WTC11 (cell line): ENCODE results near the gene DDN. TPM values are rescaled to one million over a fixed set of nuclear protein-coding genes. Genes with fewer than 3 reads are reported as not detected.

Source experiments
- ATAC-seq: fragments of 200-7000 bp; cut with Tn5 transposase; 2 replicates; pipeline ENCODE4 v1.10.0; 2021; ENCODE audit warnings: mild to moderate bottlenecking, moderate library complexity
- CTCF ChIA-PET: fragments of 300-600 bp; sonication (Branson Sonifier 250); formaldehyde crosslinking; loops from one replicate; lab custom pipeline; 2021; ENCODE audit warnings: antibody characterized with exemption; lab: Charles Lee
- POLR2A ChIA-PET: fragments of 350-600 bp; sonication (Branson Sonifier 250); formaldehyde crosslinking; loops from one replicate; lab custom pipeline; 2021; ENCODE audit warnings: antibody characterized with exemption; lab: Charles Lee
- DNase-seq: peaks from one replicate; pipeline ENCODE4 v3.0.0; 2021; ENCODE audit warnings: low spot score
- H3K27ac Mint-ChIP-seq: 2 replicates; pipeline ENCODE4 v1.8.0; 2021; ENCODE audit warnings: mixed read lengths
- H3K27me3 Mint-ChIP-seq: 2 replicates; pipeline ENCODE4 v1.8.0; 2021; ENCODE audit warnings: low read depth, mild to moderate bottlenecking, moderate library complexity, mixed read lengths
- H3K36me3 Mint-ChIP-seq: 2 replicates; pipeline ENCODE4 v1.8.0; 2021; ENCODE audit warnings: mixed read lengths
- H3K4me1 Mint-ChIP-seq: 2 replicates; pipeline ENCODE4 v1.8.0; 2022; ENCODE audit warnings: mixed read lengths
- H3K4me3 Mint-ChIP-seq: 2 replicates; pipeline ENCODE4 v1.8.0; 2021; ENCODE audit warnings: mild to moderate bottlenecking, moderate library complexity, mixed read lengths
- H3K9me3 Mint-ChIP-seq: 2 replicates; pipeline ENCODE4 v1.8.0; 2021; ENCODE audit warnings: mixed read lengths
- E2F5 ChIP-seq: sonication (generic); formaldehyde crosslinking; IDR thresholded peaks from 2 replicates; pipeline ENCODE4 v1.8.1; 2022; ENCODE audit warnings: mild to moderate bottlenecking, moderate library complexity, missing genetic modification reagents
- ERG ChIP-seq: fragments of 250-450 bp; sonication (Bioruptor Pico); IDR thresholded peaks from 2 replicates; pipeline ENCODE4 v1.8.0; 2021; ENCODE audit warnings: mild to moderate bottlenecking
- FOXJ3 ChIP-seq: sonication (generic); formaldehyde crosslinking; IDR thresholded peaks from 2 replicates; pipeline ENCODE4 v1.9.0; 2021; ENCODE audit warnings: missing genetic modification reagents, mild to moderate bottlenecking, borderline replicate concordance
- FOXK1 ChIP-seq: sonication (generic); formaldehyde crosslinking; IDR thresholded peaks from 2 replicates; pipeline ENCODE4 v1.8.0; 2022; ENCODE audit warnings: mild to moderate bottlenecking, moderate library complexity, missing genetic modification reagents
- GRHL2 ChIP-seq: fragments of 250-450 bp; sonication (Bioruptor Pico); IDR thresholded peaks from 2 replicates; pipeline ENCODE4 v1.8.0; 2022; ENCODE audit warnings: mild to moderate bottlenecking, moderate library complexity; ENCODE audit not compliant: insufficient replicate concordance, severe bottlenecking
- IRF2 ChIP-seq: sonication (generic); formaldehyde crosslinking; IDR thresholded peaks from 2 replicates; pipeline ENCODE4 v1.8.0; 2022; ENCODE audit warnings: low read depth, missing genetic modification reagents, borderline replicate concordance
- MYBL2 ChIP-seq: sonication (generic); formaldehyde crosslinking; IDR thresholded peaks from 2 replicates; pipeline ENCODE4 v1.8.1; 2023; ENCODE audit warnings: mild to moderate bottlenecking, moderate library complexity, missing genetic modification reagents
- PRRX2 ChIP-seq: fragments of 250-450 bp; sonication (Bioruptor Pico); IDR thresholded peaks from 2 replicates; pipeline ENCODE4 v1.8.0; 2021; ENCODE audit warnings: mild to moderate bottlenecking
- SMAD3 ChIP-seq: sonication (generic); formaldehyde crosslinking; IDR thresholded peaks from 2 replicates; pipeline ENCODE4 v1.8.0; 2022; ENCODE audit warnings: missing genetic modification reagents, mild to moderate bottlenecking, borderline replicate concordance
- SMAD4 ChIP-seq: sonication (generic); formaldehyde crosslinking; IDR thresholded peaks from 2 replicates; pipeline ENCODE4 v1.8.0; 2022; ENCODE audit warnings: mild to moderate bottlenecking, missing genetic modification reagents
- TEAD4 ChIP-seq: sonication (generic); formaldehyde crosslinking; IDR thresholded peaks from 2 replicates; pipeline ENCODE4 v1.8.0; 2022; ENCODE audit warnings: mild to moderate bottlenecking, missing genetic modification reagents
- TP53 ChIP-seq: sonication (generic); formaldehyde crosslinking; IDR thresholded peaks from 2 replicates; pipeline ENCODE4 v1.8.1; 2023; ENCODE audit warnings: mild to moderate bottlenecking, missing genetic modification reagents
- ZNF121 ChIP-seq: sonication (generic); formaldehyde crosslinking; IDR thresholded peaks from 2 replicates; pipeline ENCODE4 v1.8.0; 2023; ENCODE audit warnings: missing genetic modification reagents
- ZNF263 ChIP-seq: sonication (generic); formaldehyde crosslinking; IDR thresholded peaks from 2 replicates; pipeline ENCODE4 v1.8.1; 2022; ENCODE audit warnings: low read depth, mild to moderate bottlenecking, moderate library complexity, missing genetic modification reagents
- ZNF423 ChIP-seq: fragments of 250-450 bp; sonication (Bioruptor Pico); IDR thresholded peaks from 2 replicates; pipeline ENCODE4 v2.1.2; 2022; ENCODE audit warnings: mild to moderate bottlenecking, moderate library complexity
- ZNF425 ChIP-seq: fragments of 250-450 bp; sonication (Bioruptor Pico); conservative IDR thresholded peaks from 2 replicates; pipeline ENCODE4 v1.9.0; 2021; ENCODE audit warnings: mild to moderate bottlenecking
- ZNF671 ChIP-seq: fragments of 250-450 bp; sonication (Bioruptor Pico); IDR thresholded peaks from 2 replicates; pipeline ENCODE4 v1.8.0; 2021; ENCODE audit warnings: mild to moderate bottlenecking
- total RNA-seq: library from RNA; stranded (reverse); gene quantifications from 3 replicates; pipeline ENCODE4 v1.2.3, GENCODE V29; 2021
- TF ChIP-seq, protein P1 (sequence below): sonication (generic); formaldehyde crosslinking; conservative IDR thresholded peaks from 2 replicates; pipeline ENCODE4 v1.8.1; 2023; ENCODE audit warnings: mild to moderate bottlenecking, low read depth, missing genetic modification reagents, moderate library complexity

DDN gene
- total RNA-seq, 1 experiment from 2014 or later, result 0.33 TPM

DNA sequence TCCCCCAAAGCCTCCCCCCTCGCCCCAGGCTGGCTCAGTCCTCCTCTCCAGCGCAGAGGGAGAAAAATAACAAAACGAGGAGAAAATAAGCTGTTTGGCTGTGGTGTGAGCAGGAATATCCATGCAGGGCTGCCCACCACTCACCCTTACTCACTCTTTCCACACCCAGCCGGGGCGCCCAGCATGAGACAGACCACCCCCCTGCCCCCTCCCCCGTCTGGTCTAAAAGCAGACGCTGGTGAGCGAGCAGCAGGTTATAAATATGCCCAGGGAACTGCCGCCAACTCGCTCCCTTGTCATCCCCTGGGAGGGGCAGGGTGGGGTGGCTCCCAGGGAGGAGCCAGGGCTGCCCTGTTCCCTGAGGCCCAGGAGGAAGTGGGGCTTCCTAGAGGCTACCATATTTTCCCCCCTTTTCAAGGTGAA lies 13.7 kb downstream of the DDN start:
- ChIA-PET POLR2A (no interaction called here), CTCF (interaction anchor here (0.8 to 10.3 kb wide), 3 partner anchors 9 to 132 kb away, joined by 3 to 164 read pairs (median 4); partner anchors contain the start of gene WNT10B)
- TF ChIP-seq TEAD4 (no peak), IRF2 (CRISPR knock-in tag) (no peak), TP53 (no peak), ZNF121 (CRISPR knock-in tag) (no peak), SMAD3 (CRISPR knock-in tag) (no peak), PRRX2 (CRISPR knock-in tag) (no peak), ERG (CRISPR knock-in tag) (no peak), FOXK1 (CRISPR knock-in tag) (no peak), FOXJ3 (CRISPR knock-in tag) (no peak), GRHL2 (no peak)
- TF ChIP-seq, protein P1, sequence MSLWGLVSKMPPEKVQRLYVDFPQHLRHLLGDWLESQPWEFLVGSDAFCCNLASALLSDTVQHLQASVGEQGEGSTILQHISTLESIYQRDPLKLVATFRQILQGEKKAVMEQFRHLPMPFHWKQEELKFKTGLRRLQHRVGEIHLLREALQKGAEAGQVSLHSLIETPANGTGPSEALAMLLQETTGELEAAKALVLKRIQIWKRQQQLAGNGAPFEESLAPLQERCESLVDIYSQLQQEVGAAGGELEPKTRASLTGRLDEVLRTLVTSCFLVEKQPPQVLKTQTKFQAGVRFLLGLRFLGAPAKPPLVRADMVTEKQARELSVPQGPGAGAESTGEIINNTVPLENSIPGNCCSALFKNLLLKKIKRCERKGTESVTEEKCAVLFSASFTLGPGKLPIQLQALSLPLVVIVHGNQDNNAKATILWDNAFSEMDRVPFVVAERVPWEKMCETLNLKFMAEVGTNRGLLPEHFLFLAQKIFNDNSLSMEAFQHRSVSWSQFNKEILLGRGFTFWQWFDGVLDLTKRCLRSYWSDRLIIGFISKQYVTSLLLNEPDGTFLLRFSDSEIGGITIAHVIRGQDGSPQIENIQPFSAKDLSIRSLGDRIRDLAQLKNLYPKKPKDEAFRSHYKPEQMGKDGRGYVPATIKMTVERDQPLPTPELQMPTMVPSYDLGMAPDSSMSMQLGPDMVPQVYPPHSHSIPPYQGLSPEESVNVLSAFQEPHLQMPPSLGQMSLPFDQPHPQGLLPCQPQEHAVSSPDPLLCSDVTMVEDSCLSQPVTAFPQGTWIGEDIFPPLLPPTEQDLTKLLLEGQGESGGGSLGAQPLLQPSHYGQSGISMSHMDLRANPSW (CRISPR knock-in tag), result no peak
- DNase-seq (no peak), ATAC-seq (no peak)
- Mint-ChIP-seq H3K36me3 (no peaks in the 10 kb centered on the region), H3K27ac (no peak overlapping the region), H3K4me1 (peaks cover 12% of the 10 kb centered on the region), H3K9me3 (no peaks in the 10 kb centered on the region), H3K27me3 (peaks cover 97% of the 10 kb centered on the region), H3K4me3 (no peak overlapping the region)

DNA sequence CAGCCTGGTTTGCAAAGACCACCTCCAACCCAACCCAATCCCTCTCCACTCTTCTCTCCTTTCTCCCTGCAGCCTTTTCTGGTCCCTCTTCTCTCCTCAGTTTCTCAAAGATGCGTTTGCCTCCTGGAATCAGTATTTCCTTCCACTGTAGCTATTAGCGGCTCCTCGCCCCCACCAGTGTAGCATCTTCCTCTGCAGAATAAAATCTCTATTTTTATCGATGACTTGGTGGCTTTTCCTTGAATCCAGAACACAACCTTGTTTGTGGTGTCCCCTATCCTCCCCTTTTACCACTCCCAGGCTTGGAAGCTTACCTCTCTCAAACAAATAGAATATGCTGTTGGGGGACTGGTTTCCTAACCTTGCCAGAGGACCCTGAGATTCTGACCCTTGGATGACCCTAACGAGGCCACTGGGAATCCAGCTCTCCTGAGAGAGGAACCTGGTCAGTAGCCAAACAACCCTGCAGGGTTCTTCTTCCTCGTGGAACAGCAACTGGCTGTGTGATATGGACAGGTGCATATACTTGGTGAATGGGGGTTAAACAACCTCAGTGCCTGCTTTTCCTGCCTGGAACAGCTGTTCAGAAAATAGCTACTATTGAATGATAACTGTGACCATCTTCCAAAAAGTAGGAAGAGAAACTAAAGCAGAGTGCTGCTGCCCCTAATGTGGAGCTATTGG lies 16.6 kb downstream of the DDN start:
- H3K36me3 Mint-ChIP-seq, result no peaks in the 10 kb centered on the region
- ATAC-seq (no peak), DNase-seq (no peak)
- H3K9me3 Mint-ChIP-seq, result no peaks in the 10 kb centered on the region
- CTCF ChIA-PET, result interaction anchor here (0.5 to 10.3 kb wide), 5 partner anchors 13 to 233 kb away, joined by 3 to 237 read pairs (median 10); partner anchors contain the start of genes ARF3, DDN and WNT10B
- POLR2A ChIA-PET, result no interaction called here
- no peak for TF ChIP-seq ZNF671
- TF ChIP-seq ZNF263 (CRISPR knock-in tag), result no peak
- H3K27ac Mint-ChIP-seq, result no peak overlapping the region
- H3K27me3 Mint-ChIP-seq, result peaks cover 98% of the 10 kb centered on the region
- peak overlapping the region; percentile 68 for H3K4me3 Mint-ChIP-seq
- H3K4me1 Mint-ChIP-seq, result peaks cover 31% of the 10 kb centered on the region

DNA sequence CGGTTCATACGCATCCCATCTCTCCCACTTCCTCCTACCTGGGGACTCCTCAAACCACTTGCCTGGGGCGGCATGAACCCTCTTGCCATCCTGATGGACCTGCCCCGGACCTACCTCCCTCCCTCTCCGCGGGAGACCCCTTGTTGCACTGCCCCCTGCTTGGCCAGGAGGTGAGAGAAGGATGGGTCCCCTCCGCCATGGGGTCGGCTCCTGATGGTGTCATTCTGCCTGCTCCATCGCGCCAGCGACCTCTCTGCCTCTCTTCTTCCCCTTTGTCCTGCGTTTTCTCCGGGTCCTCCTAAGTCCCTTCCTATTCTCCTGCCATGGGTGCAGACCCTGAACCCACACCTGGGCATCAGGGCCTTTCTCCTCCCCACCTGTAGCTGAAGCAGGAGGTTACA lies 17.4 kb downstream of the DDN start:
- TF ChIP-seq SMAD4, result no peak
- 0 out of 2 replicates have a peak, but pooled peaks have one; percentile 10 for TF ChIP-seq ZNF423 (CRISPR knock-in tag)
- TF ChIP-seq ZNF425 (CRISPR knock-in tag), result no peak
- no peak for TF ChIP-seq E2F5 (CRISPR knock-in tag)
- TF ChIP-seq MYBL2 (CRISPR knock-in tag), result no peak
- TF ChIP-seq, protein P1 (CRISPR knock-in tag), result no peak
- Mint-ChIP-seq H3K27me3 (peaks cover 98% of the 10 kb centered on the region), H3K27ac (no peak overlapping the region), H3K4me3 (peak overlapping the region; percentile 68), H3K4me1 (peaks cover 33% of the 10 kb centered on the region), H3K9me3 (no peaks in the 10 kb centered on the region), H3K36me3 (no peaks in the 10 kb centered on the region)
- ATAC-seq, result no peak
- CTCF ChIA-PET, result interaction anchor here (0.5 to 10.3 kb wide), 12 partner anchors 12 to 233 kb away, joined by 3 to 237 read pairs (median 8); partner anchors contain the start of genes ARF3, DDN, PRKAG1 and WNT10B
- no peak for DNase-seq
- POLR2A ChIA-PET, result interaction anchor here (1.2 kb wide), 1 partner anchor 17 kb away, joined by 3 read pairs; the partner anchor contains the start of gene DDN
